Endothelial cell of umbilical vein (primary cell): ENCODE results near the gene KCNK15.

Experiments used
- CTCF ChIP-seq, 2 donors: IDR thresholded peaks; 1 replicate in 1 of 2; 2 replicates in 1 of 2; pipeline ENCODE4 v1.5.1; 2011; ENCODE audit warnings: low read length in 2 of 2, mild to moderate bottlenecking in 2 of 2, moderate library complexity in 2 of 2, control low read depth in 1 of 2, inconsistent platforms in 1 of 2, low read depth in 1 of 2; ENCODE audit not compliant: insufficient read depth in 1 of 2; ENCODE audit errors: extremely low read depth in 1 of 2
- FOS ChIP-seq: IDR thresholded peaks from 2 replicates; pipeline ENCODE4 v1.6.1; 2011; ENCODE audit warnings: mild to moderate bottlenecking, low read length, moderate library complexity, borderline replicate concordance; ENCODE audit not compliant: insufficient read depth
- TF ChIP-seq, protein P1 (sequence below): IDR thresholded peaks from 2 replicates; pipeline ENCODE4 v1.6.1; 2011; ENCODE audit not compliant: insufficient read depth, insufficient read length

- TF ChIP-seq CTCF (IDR thresholded peaks at IDR 0.05; ENCODE audit: extremely low read depth in 1 of 2, insufficient read depth in 1 of 2, low read depth in 1 of 2, low read length in 2 of 2): no peak
- TF ChIP-seq, protein P1, sequence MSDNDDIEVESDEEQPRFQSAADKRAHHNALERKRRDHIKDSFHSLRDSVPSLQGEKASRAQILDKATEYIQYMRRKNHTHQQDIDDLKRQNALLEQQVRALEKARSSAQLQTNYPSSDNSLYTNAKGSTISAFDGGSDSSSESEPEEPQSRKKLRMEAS: no peak
- TF ChIP-seq FOS: no peak
These were observed 42.3 kb upstream of the KCNK15 start for GRCh38 chr20:44703183-44703925.
